ENCODE data around the gene PDE4D. TPM values are rescaled to one million over a fixed set of nuclear protein-coding genes. Genes with fewer than 3 reads are reported as not detected.
A peak's percentile ranks its signal among the peaks of the same experiment; 100 is the strongest.

The PDE4D gene
- total RNA-seq, 1 donor from 2014 or later, result 14.2 TPM

GRCh38 chr5:59500014-59500413 is 393.5 kb downstream of the PDE4D start:
- no peak overlapping the region for H3K4me2 ChIP-seq (ENCODE audit: low read length)
- no peak overlapping the region for H3K4me3 Mint-ChIP-seq (ENCODE audit: unreplicated experiment)
- no peaks in the 10 kb centered on the region for H3K79me2 ChIP-seq (ENCODE audit: insufficient read depth, low read length)
- no peak overlapping the region for H2AFZ ChIP-seq (ENCODE audit: low read depth, low read length)
- no peak overlapping the region for H3K9ac ChIP-seq (ENCODE audit: low read length)
- peaks cover 7% of the 10 kb centered on the region for H3K4me1 Mint-ChIP-seq (ENCODE audit: low read depth, unreplicated experiment)
- FAIRE-seq, result no peak
- peaks cover 3% of the 10 kb centered on the region for H3K9me3 Mint-ChIP-seq (ENCODE audit: unreplicated experiment)
- DNase-seq (ENCODE audit: low read depth), result no peak
- H3K9me3 ChIP-seq (ENCODE audit: insufficient read depth, low read depth, low read length), result no peaks in the 10 kb centered on the region
- no peaks in the 10 kb centered on the region for H3K4me1 ChIP-seq (ENCODE audit: insufficient read depth, low read length)
- no peak overlapping the region for H3K4me3 ChIP-seq (ENCODE audit: insufficient read depth, low read depth, low read length)
- no peak for TF ChIP-seq EZH2 (IDR thresholded peaks at IDR 0.05; ENCODE audit: insufficient read depth, low read length)
- TF ChIP-seq, protein P1, sequence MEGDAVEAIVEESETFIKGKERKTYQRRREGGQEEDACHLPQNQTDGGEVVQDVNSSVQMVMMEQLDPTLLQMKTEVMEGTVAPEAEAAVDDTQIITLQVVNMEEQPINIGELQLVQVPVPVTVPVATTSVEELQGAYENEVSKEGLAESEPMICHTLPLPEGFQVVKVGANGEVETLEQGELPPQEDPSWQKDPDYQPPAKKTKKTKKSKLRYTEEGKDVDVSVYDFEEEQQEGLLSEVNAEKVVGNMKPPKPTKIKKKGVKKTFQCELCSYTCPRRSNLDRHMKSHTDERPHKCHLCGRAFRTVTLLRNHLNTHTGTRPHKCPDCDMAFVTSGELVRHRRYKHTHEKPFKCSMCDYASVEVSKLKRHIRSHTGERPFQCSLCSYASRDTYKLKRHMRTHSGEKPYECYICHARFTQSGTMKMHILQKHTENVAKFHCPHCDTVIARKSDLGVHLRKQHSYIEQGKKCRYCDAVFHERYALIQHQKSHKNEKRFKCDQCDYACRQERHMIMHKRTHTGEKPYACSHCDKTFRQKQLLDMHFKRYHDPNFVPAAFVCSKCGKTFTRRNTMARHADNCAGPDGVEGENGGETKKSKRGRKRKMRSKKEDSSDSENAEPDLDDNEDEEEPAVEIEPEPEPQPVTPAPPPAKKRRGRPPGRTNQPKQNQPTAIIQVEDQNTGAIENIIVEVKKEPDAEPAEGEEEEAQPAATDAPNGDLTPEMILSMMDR (IDR thresholded peaks at IDR 0.05; ENCODE audit: insufficient read depth, low read depth, low read length), result no peak
- peaks cover 2% of the 10 kb centered on the region for H3K36me3 Mint-ChIP-seq (ENCODE audit: low read depth, unreplicated experiment)
- no peaks in the 10 kb centered on the region for H3K36me3 ChIP-seq (ENCODE audit: insufficient read depth, low read length)
- no peaks in the 10 kb centered on the region for H4K20me1 ChIP-seq (ENCODE audit: insufficient read depth, low read length)
- H3K27me3 ChIP-seq (ENCODE audit: insufficient read depth, low read length), result no peaks in the 10 kb centered on the region
- H3K27ac Mint-ChIP-seq (ENCODE audit: unreplicated experiment), result no peak overlapping the region
- H3K27me3 Mint-ChIP-seq (ENCODE audit: low read depth, unreplicated experiment), result no peaks in the 10 kb centered on the region
- no peak overlapping the region for H3K27ac ChIP-seq (ENCODE audit: low read depth, low read length)

DNA sequence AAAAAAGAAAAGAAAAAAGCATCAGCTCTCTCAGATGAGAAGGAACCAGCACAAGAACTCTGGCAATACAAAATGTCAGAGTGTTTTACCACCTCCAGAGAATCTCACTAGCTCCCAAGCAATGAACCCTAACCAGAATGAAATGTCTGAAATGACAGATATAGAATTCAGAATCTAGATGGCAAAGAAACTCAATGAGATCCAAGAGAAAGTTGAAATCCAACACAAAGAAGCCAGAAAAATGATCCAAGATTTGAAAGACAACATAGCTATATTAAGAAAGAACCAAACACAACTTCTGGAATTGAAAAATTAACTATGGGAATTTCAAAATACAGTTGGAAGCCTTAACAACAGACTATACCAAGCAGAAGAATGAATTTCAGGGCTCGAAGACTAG is 396.3 kb downstream of the PDE4D start:
- Mint-ChIP-seq H3K36me3 (ENCODE audit: low read depth, unreplicated experiment) (peaks cover 2% of the 10 kb centered on the region), H3K27me3 (ENCODE audit: low read depth, unreplicated experiment) (no peaks in the 10 kb centered on the region), H3K4me1 (ENCODE audit: low read depth, unreplicated experiment) (peaks cover 2% of the 10 kb centered on the region), H3K27ac (ENCODE audit: unreplicated experiment) (no peak overlapping the region), H3K9me3 (ENCODE audit: unreplicated experiment) (peaks cover 5% of the 10 kb centered on the region), H3K4me3 (ENCODE audit: unreplicated experiment) (no peak overlapping the region)
- FAIRE-seq, result no peak
- Histone ChIP-seq H3K4me2 (ENCODE audit: low read length) (no peak overlapping the region), H3K4me3 (ENCODE audit: insufficient read depth, low read depth, low read length) (no peak overlapping the region), H3K9me3 (ENCODE audit: insufficient read depth, low read depth, low read length) (no peaks in the 10 kb centered on the region), H3K36me3 (ENCODE audit: insufficient read depth, low read length) (no peaks in the 10 kb centered on the region), H4K20me1 (ENCODE audit: insufficient read depth, low read length) (no peaks in the 10 kb centered on the region), H3K27me3 (ENCODE audit: insufficient read depth, low read length) (no peaks in the 10 kb centered on the region), H2AFZ (ENCODE audit: low read depth, low read length) (no peak overlapping the region), H3K4me1 (ENCODE audit: insufficient read depth, low read length) (no peaks in the 10 kb centered on the region), H3K79me2 (ENCODE audit: insufficient read depth, low read length) (no peaks in the 10 kb centered on the region), H3K27ac (ENCODE audit: low read depth, low read length) (no peak overlapping the region), H3K9ac (ENCODE audit: low read length) (no peak overlapping the region)
- no peak for DNase-seq (ENCODE audit: low read depth)
- TF ChIP-seq EZH2 (IDR thresholded peaks at IDR 0.05; ENCODE audit: insufficient read depth, low read length), result no peak

DNA sequence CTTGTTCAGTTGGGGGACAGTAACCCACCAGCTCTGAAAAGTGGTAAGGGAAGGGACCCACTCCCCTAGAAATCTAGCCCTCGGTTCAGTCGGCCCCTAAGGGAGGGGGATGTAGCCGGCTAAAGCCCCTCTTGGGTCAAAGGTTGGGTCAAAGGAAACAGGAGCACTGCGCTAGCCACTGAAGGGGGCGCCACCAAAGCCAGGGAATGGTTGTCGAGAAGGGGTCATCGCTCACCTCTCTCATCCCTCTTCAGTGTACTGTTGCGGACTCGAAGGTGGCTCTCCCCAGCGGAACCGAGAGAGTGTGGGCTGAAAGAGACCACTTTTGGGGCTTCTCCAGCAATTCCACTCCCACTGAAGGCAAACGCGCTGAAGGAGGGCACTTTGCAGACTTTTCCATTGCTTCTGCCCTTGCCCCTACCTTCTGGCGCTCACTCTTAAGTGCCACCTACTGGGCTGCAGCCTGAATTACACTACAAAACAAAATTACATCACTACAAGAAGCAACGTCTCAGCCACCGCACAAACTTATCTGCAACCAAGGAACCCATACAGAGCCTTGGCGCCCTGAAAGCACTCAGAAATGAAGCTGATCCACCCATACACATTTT is 396.9 kb downstream of the PDE4D start:
- Mint-ChIP-seq H3K4me1 (ENCODE audit: low read depth, unreplicated experiment) (peaks cover 2% of the 10 kb centered on the region), H3K4me3 (ENCODE audit: unreplicated experiment) (no peak overlapping the region), H3K9me3 (ENCODE audit: unreplicated experiment) (peaks cover 5% of the 10 kb centered on the region), H3K27me3 (ENCODE audit: low read depth, unreplicated experiment) (no peaks in the 10 kb centered on the region), H3K27ac (ENCODE audit: unreplicated experiment) (no peak overlapping the region), H3K36me3 (ENCODE audit: low read depth, unreplicated experiment) (peaks cover 2% of the 10 kb centered on the region)
- no peak for DNase-seq (ENCODE audit: low read depth)
- no peak overlapping the region for H3K27ac ChIP-seq (ENCODE audit: low read depth, low read length)
- no peak for TF ChIP-seq EZH2 (IDR thresholded peaks at IDR 0.05; ENCODE audit: insufficient read depth, low read length)
- TF ChIP-seq, protein P1 (IDR thresholded peaks at IDR 0.05; ENCODE audit: insufficient read depth, low read depth, low read length), result peak; percentile 20
- H3K9me3 ChIP-seq (ENCODE audit: insufficient read depth, low read depth, low read length), result no peaks in the 10 kb centered on the region
- no peaks in the 10 kb centered on the region for H4K20me1 ChIP-seq (ENCODE audit: insufficient read depth, low read length)
- no peak overlapping the region for H3K9ac ChIP-seq (ENCODE audit: low read length)
- H3K4me1 ChIP-seq (ENCODE audit: insufficient read depth, low read length), result no peaks in the 10 kb centered on the region
- H3K4me3 ChIP-seq (ENCODE audit: insufficient read depth, low read depth, low read length), result no peak overlapping the region
- no peak overlapping the region for H3K4me2 ChIP-seq (ENCODE audit: low read length)
- no peaks in the 10 kb centered on the region for H3K79me2 ChIP-seq (ENCODE audit: insufficient read depth, low read length)
- no peaks in the 10 kb centered on the region for H3K36me3 ChIP-seq (ENCODE audit: insufficient read depth, low read length)
- no peaks in the 10 kb centered on the region for H3K27me3 ChIP-seq (ENCODE audit: insufficient read depth, low read length)
- H2AFZ ChIP-seq (ENCODE audit: low read depth, low read length), result no peak overlapping the region
- FAIRE-seq, result peak; percentile 29

Data from astrocyte (in vitro differentiated cells and primary cell).